ENCODE results near the gene CDH22.

CDH22 gene

GRCh38 chr20:46305973-46306360 lies 2.3 kb downstream of the CDH22 start:
- H3K4me3 ChIP-seq (ENCODE audit: low read length): no peak overlapping the region
- TF ChIP-seq ZNF274 (IDR thresholded peaks at IDR 0.05; ENCODE audit: low read depth, low read length): no peak

DNA sequence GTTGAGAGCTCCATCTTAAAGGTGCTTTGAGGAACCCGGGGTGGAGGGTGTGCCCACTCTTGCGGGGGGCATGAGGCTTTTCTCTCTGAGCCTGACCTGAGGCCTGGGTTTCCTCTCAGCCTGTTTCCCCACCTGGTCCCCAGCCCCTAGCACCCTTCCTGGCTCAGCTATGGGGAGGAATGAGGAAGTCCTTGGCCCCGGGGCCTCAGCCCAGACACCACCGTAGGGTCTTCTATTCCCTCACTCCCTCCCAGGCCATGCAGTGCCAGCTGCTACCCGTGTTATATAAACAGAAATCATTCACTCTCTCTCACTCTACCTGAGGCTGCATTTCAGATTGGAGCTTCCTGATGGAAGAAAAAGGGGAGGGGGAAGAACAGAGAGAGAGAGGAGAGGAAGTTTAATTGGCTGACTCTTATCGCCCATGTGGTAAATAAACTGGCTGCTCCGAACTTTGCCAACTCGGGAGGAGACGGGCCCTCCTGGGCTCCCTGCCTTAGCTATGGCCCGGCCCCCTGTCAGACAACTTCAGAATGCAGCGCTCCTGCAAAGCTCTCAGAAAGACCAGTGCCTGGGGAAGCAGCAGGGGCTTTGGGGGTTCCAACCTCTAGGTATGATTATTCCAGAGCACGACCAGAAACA lies 2.8 kb downstream of the CDH22 start:
- H3K4me3 ChIP-seq (ENCODE audit: low read length): no peak overlapping the region
- TF ChIP-seq ZNF274 (IDR thresholded peaks at IDR 0.05; ENCODE audit: low read depth, low read length): no peak

DNA sequence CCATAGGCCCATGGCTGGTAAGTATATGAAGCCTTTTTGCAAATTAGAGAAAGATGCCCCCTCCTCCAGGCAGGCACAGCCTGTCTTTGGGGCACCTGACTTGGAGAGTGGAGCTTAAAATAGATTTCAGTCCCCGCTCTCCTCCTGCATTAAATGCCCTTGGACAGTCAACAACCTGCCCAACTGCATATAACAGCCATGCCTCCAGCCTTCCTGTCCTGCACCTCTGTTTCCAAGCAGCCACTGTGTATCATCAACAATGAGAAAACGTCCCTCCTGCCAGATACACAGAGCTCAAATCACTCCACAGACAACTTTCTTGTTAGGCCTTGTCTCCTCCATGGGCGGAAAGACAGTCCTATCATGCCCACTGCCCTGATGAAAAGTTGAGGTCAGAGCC lies 3.4 kb downstream of the CDH22 start:
- no peak overlapping the region for H3K4me3 ChIP-seq (ENCODE audit: low read length)
- TF ChIP-seq ZNF274 (IDR thresholded peaks at IDR 0.05; ENCODE audit: low read depth, low read length): no peak

- H3K4me3 ChIP-seq (ENCODE audit: low read length): no peak overlapping the region
- TF ChIP-seq ZNF274 (IDR thresholded peaks at IDR 0.05; ENCODE audit: low read depth, low read length): no peak
Observed at GRCh38 chr20:46304361-46304760, 3.9 kb downstream of the CDH22 start.

- TF ChIP-seq ZNF274 (IDR thresholded peaks at IDR 0.05; ENCODE audit: low read depth, low read length): no peak
- no peak overlapping the region for H3K4me3 ChIP-seq (ENCODE audit: low read length)
Observed at GRCh38 chr20:46303176-46303956, 4.9 kb downstream of the CDH22 start.

- TF ChIP-seq ZNF274 (IDR thresholded peaks at IDR 0.05; ENCODE audit: low read depth, low read length): no peak
- no peak overlapping the region for H3K4me3 ChIP-seq (ENCODE audit: low read length)
Observed at GRCh38 chr20:46302106-46302505, 6.2 kb downstream of the CDH22 start.

DNA sequence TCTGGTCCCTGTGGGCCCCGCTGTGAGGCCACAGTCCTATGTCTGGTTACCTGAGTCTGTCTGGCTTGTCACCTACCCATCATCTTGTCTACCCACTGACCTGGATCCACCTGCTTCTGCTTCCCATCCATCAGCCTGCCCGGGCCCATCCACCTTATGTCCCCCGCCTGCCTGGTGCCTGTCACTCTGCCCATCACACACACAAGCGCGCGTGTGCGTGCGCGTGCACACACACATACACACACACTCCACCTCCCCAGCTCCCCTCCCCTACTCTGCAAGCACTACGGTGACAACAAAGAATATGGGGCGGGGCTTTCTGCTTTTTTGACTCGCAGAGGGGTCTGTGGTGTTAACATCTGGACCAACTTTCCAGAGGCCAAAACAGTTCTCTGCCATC lies 8.0 kb downstream of the CDH22 start:
- H3K4me3 ChIP-seq (ENCODE audit: low read length): no peak overlapping the region
- no peak for TF ChIP-seq ZNF274 (IDR thresholded peaks at IDR 0.05; ENCODE audit: low read depth, low read length)

DNA sequence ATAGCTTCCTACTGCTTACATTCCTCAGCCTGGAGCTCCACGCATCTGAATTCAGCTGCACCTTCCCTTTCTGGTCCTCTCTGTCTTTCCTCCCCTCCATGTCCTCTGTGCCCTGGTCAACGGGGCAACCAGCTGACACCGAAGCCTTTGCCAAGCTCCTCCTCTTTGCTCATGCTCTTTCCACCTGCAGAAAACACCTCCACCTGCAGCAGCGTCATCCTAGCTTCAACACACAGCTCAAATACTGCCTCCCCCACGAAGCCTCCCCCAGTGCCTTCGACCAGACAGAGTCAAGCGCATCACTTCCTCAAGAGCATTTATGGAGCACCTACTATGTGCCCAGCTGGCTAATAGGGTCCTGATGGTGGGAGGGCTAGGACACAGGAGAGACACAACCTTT lies 9.2 kb downstream of the CDH22 start:
- no peak for TF ChIP-seq ZNF274 (IDR thresholded peaks at IDR 0.05; ENCODE audit: low read depth, low read length)
- no peak overlapping the region for H3K4me3 ChIP-seq (ENCODE audit: low read length)

- no peak for TF ChIP-seq ZNF274 (IDR thresholded peaks at IDR 0.05; ENCODE audit: low read depth, low read length)
- no peak overlapping the region for H3K4me3 ChIP-seq (ENCODE audit: low read length)
Observed at GRCh38 chr20:46298374-46298773, 9.9 kb downstream of the CDH22 start.

DNA sequence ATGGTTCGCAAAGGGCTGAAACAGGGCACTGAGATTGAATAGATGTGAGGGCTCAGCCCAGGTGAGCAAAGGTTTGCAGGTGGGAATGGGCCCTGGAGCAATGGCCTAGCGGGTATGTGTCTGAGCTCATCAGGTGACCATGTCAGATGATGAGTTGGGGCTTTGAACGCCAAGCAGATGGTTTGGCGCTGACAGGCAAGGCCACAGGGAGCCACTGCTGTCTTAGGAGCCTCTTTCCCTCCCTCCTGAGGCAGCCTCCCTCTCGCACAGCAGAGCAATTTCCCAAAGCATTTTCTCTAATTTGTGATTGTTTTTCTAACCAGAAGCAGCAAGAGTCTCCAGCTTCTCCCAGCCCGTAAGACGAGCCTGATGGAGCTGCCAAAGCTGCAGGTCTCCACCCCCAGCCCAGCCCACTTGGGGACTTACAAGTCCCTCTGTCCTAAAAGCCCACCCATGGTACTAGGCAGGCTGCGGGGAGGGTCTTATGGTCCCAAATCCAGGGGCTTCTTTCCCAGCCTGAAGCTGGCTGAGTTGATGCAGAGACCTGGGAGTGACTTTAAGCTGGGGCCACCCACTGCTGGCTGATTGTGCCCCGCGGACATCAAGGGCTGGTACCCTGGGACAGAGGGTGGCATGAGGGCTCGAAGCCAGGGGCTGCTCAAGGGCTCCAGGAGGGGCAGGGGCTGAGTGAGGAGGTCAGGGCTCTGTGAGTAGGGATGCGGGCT lies 11.6 kb downstream of the CDH22 start:
- no peak overlapping the region for H3K4me3 ChIP-seq (ENCODE audit: low read length)
- no peak for TF ChIP-seq ZNF274 (IDR thresholded peaks at IDR 0.05; ENCODE audit: low read depth, low read length)

DNA sequence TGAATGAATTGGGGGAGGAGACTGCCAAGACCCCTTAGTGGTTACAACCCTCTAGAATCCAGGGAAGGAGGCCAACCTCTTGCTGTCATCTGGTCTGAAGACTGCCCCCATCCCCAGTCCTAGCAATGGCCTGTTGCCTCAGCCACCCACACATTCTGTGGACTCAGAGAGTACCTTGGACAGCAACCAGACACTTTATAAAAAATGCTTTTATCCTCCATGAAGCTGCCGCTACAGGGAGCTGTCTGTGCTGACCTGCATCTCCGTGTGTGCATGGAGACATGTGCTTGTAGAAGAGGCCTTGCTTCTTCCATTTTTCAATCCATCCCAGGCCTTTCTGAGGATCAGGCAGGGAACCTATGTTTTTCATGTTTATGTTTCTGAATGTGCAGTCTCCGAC lies 15.2 kb downstream of the CDH22 start:
- TF ChIP-seq ZNF274 (IDR thresholded peaks at IDR 0.05; ENCODE audit: low read depth, low read length): no peak
- H3K4me3 ChIP-seq (ENCODE audit: low read length): no peak overlapping the region

DNA sequence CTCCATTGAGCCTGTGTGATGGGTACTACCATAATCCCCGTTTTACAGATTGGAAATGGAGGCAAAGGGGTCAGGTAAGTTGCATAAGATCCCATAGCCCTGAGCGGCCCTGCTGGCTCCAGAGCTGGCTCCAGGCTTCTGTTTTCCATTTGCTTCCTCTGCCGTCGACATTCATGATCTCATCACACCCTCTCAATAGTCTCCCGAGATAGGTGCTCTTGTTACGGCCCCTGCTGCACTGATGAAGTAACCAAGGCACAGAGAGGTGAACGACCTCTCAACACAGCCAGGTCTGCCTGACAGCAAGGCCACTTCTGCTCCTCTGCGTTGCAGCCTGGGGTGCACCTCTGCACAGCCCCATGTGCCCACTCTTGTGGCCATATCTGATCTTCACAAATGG lies 16.9 kb downstream of the CDH22 start:
- TF ChIP-seq ZNF274 (IDR thresholded peaks at IDR 0.05; ENCODE audit: low read depth, low read length): no peak
- no peak overlapping the region for H3K4me3 ChIP-seq (ENCODE audit: low read length)

DNA sequence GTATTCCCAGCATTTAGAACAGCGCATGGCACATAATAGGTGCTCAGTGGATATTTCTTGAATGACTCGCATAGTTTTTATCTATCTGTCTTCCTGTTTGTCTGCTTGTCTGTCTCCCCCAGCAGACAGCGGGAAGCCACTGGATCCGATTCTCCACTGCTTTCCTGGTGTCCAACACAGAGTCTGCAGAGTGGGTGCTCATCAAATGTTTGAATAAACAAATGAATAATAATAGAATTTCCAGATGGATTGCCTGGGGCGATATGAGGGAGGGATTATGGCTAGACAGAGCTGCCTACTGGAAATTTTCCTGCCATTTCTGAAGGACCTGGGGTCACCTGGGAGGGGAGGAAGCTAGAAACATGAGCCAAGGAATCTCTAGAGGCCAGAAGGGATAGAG lies 18.9 kb downstream of the CDH22 start:
- TF ChIP-seq ZNF274 (IDR thresholded peaks at IDR 0.05; ENCODE audit: low read depth, low read length): no peak
- H3K4me3 ChIP-seq (ENCODE audit: low read length): no peak overlapping the region

DNA sequence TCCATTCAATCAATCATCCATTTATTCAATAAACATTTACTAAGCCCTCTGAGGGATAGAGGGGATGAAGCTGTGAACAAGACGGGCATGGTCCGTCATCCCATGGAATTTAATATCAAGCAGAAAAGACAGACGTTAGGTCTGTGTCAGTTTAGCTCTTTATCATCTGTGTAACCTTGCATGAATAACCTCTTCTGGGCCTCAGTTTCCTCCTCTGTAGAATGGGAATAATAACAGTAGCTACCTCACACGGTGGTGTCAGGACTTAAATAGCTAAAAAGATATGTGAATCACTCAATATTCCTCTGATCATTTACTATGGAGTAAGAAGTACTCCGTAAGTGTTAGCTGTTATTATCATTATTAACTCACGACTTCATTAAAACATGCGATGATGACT lies 21.3 kb downstream of the CDH22 start:
- no peak overlapping the region for H3K4me3 ChIP-seq (ENCODE audit: low read length)
- no peak for TF ChIP-seq ZNF274 (IDR thresholded peaks at IDR 0.05; ENCODE audit: low read depth, low read length)

- TF ChIP-seq ZNF274 (IDR thresholded peaks at IDR 0.05; ENCODE audit: low read depth, low read length): no peak
Observed at GRCh38 chr20:46286382-46286781, 21.9 kb downstream of the CDH22 start.

More at GRCh38 chr20:46286382-46286781, 21.9 kb downstream of the CDH22 start:
- no peak overlapping the region for H3K4me3 ChIP-seq (ENCODE audit: low read length)
